Suppressor macrophage treated with lipopolysaccharide for 1 hour (primary cell): ENCODE measurements around the gene CIAO3.

ENCODE experiments used
- DNase-seq, 3 donors: peaks; one replicate each; pipeline ENCODE4 v3.0.0-alpha.2; 2020 to 2022

CIAO3 gene

GRCh38 chr16:734208-734980 is 6.4 kb downstream of the CIAO3 start:
- no peak for DNase-seq

GRCh38 chr16:733382-734207 is 7.2 kb downstream of the CIAO3 start:
- DNase-seq, result peak in 2 of 3 donors; percentile 38 to 40

- no peak for DNase-seq
Measured at GRCh38 chr16:732936-733335, 7.9 kb downstream of the CIAO3 start.

- no peak for DNase-seq
Measured at GRCh38 chr16:732332-732731, 8.5 kb downstream of the CIAO3 start.

- DNase-seq, result no peak
Measured at GRCh38 chr16:730666-731509, 9.9 kb downstream of the CIAO3 start.

- no peak for DNase-seq
Measured at GRCh38 chr16:729768-730665, 10.8 kb downstream of the CIAO3 start.

- DNase-seq, result no peak
Measured at GRCh38 chr16:728890-729744, 11.7 kb downstream of the CIAO3 start.

GRCh38 chr16:728131-728889 is 12.5 kb downstream of the CIAO3 start:
- peak; percentile 49 to 83 (median 66) for DNase-seq

- peak; percentile 34 to 65 (median 51) for DNase-seq
Measured at GRCh38 chr16:727291-727977, 13.4 kb downstream of the CIAO3 start.

- peak; percentile 42 to 73 (median 60) for DNase-seq
Measured at GRCh38 chr16:726438-727290, 14.1 kb downstream of the CIAO3 start, which contains the start of the genes CCDC78 and HAGHL. Gene CCDC78, minus strand, starts transcription at chr16:726443. Its CDS starts 76 bp downstream, at chr16:726367. Gene HAGHL, plus strand, starts transcription at chr16:727106. Its CDS starts 404 bp downstream, at chr16:727510.

GRCh38 chr16:726188-726437 is 14.7 kb downstream of the CIAO3 start:
- DNase-seq, result no peak

GRCh38 chr16:725463-726187 is 15.2 kb downstream of the CIAO3 start:
- DNase-seq, result no peak

- DNase-seq, result no peak
Measured at GRCh38 chr16:725041-725376, 15.8 kb downstream of the CIAO3 start.

GRCh38 chr16:724188-725040 is 16.4 kb downstream of the CIAO3 start:
- DNase-seq, result no peak

GRCh38 chr16:723695-724094 is 17.1 kb downstream of the CIAO3 start:
- no peak for DNase-seq

- no peak for DNase-seq
Measured at GRCh38 chr16:722835-723633, 17.8 kb downstream of the CIAO3 start.
